ENCODE measurements around the gene OR51B5.
"Not testable (repeated sequence)": the region's sequence is repeated elsewhere in the genome, so short reads cannot be mapped to it uniquely, and the experiment has no call there.

OR51B5 gene

DNA sequence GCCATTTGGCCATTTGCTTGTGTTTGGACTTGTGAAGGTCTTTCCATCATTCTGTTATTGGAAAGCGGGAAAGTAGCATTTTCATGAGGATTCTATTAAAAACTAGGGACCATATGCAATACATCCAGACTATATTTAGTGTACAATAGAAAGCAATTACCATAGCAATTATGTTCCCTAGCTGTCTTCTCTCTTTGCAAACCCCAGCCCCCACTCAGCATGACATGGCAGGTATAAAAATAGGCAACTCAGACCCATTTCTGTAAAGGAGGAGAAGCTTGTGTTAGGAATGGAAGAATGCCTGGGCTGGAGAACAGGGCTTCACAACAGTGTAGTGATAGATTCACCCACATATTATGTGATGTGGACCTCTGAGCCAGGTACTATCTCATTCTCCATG lies 20.4 kb upstream of the OR51B5 start:
- ChIA-PET CTCF (no interaction called here), POLR2A (no interaction called here)
- DNase-seq (ENCODE audit: extremely low spot score), result no peak
- TF ChIP-seq ELF4 (IDR thresholded peaks at IDR 0.05), result no peak
- TF ChIP-seq BHLHE40 (IDR thresholded peaks at IDR 0.05; ENCODE audit: borderline replicate concordance), result no peak
- no peak for TF ChIP-seq FOXA1 (IDR thresholded peaks at IDR 0.05)
- TF ChIP-seq, protein P1, sequence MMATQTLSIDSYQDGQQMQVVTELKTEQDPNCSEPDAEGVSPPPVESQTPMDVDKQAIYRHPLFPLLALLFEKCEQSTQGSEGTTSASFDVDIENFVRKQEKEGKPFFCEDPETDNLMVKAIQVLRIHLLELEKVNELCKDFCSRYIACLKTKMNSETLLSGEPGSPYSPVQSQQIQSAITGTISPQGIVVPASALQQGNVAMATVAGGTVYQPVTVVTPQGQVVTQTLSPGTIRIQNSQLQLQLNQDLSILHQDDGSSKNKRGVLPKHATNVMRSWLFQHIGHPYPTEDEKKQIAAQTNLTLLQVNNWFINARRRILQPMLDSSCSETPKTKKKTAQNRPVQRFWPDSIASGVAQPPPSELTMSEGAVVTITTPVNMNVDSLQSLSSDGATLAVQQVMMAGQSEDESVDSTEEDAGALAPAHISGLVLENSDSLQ (IDR thresholded peaks at IDR 0.05), result no peak
- no peak for TF ChIP-seq L3MBTL2 (conservative IDR thresholded peaks at IDR 0.05)
- TF ChIP-seq FOXM1 (IDR thresholded peaks at IDR 0.05; ENCODE audit: borderline replicate concordance), result no peak
- no peak for TF ChIP-seq CTBP1 (IDR thresholded peaks at IDR 0.05; ENCODE audit: borderline replicate concordance)
- no peak for TF ChIP-seq LEF1 (IDR thresholded peaks at IDR 0.05; ENCODE audit: borderline replicate concordance)

- DNase-seq (ENCODE audit: extremely low spot score), result no peak
- ChIA-PET CTCF (no interaction called here), POLR2A (no interaction called here)
- TF ChIP-seq FOXM1 (IDR thresholded peaks at IDR 0.05; ENCODE audit: borderline replicate concordance), result no peak
- TF ChIP-seq ARNT (IDR thresholded peaks at IDR 0.05), result no peak
- no peak for TF ChIP-seq SP1 (IDR thresholded peaks at IDR 0.05)
- no peak for TF ChIP-seq FOXK2 (IDR thresholded peaks at IDR 0.05)
- TF ChIP-seq NFRKB (IDR thresholded peaks at IDR 0.05), result no peak
- TF ChIP-seq ELF4 (IDR thresholded peaks at IDR 0.05), result no peak
- TF ChIP-seq, protein P1 (IDR thresholded peaks at IDR 0.05), result no peak
- no peak for TF ChIP-seq ZNF384 (IDR thresholded peaks at IDR 0.05)
- no peak for TF ChIP-seq SUZ12 (IDR thresholded peaks at IDR 0.05)
- TF ChIP-seq HDGF (IDR thresholded peaks at IDR 0.05; ENCODE audit: borderline replicate concordance), result no peak
- TF ChIP-seq BHLHE40 (IDR thresholded peaks at IDR 0.05; ENCODE audit: borderline replicate concordance), result no peak
Measured at GRCh38 chr11:5362017-5362625, 18.8 kb upstream of the OR51B5 start.

DNA sequence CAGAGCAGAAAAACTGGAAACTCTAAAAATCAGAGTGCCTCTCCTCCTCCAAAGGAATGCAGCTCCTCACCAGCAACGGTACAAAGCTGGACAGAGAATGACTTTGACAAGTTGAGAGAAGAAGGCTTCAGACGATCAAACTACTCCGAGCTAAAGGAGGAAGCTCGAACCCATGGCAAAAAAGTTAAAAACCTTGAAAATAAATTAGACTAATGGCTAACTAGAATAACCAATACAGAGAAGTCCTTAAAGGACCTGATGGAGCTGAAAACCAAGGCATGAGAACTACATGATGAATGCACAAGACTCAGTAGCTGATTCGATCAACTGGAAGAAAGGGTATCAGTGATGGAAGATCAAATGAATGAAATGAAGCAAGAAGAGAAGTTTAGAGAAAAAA lies 12.7 kb upstream of the OR51B5 start:
- CTCF ChIA-PET; POLR2A ChIA-PET; DNase-seq (ENCODE audit: extremely low spot score): not testable (repeated sequence)

DNA sequence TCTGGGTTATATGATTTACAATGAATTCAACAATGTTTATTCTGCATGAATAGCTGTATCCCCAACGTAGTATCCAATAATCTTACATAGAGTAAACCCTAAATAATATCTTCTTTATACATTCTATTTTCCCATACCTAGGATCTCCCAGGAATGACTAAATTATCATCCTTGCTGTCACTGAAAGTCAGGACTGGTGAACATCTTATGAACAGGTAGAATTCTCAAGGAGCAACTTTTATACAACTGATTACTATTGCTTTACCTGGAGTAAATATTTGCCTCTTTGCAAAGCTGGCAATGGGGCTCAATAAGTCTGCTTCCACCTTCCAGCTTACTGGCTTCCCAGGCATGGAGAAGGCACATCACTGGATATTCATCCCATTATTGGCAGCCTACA lies 7.9 kb upstream of the OR51B5 start, which contains the start of gene OR51B6:
OR51B6 (plus strand) TSS at position 301 of the 400 bp plus-strand sequence; CDS start at position 301, 0 bp downstream.
- ChIA-PET POLR2A (no interaction called here), CTCF (no interaction called here)
- no peak for DNase-seq (ENCODE audit: extremely low spot score)
- no peak for TF ChIP-seq FOXM1 (IDR thresholded peaks at IDR 0.05; ENCODE audit: borderline replicate concordance)
- TF ChIP-seq SP1 (IDR thresholded peaks at IDR 0.05), result no peak
- TF ChIP-seq FOXK2 (IDR thresholded peaks at IDR 0.05), result no peak

DNA sequence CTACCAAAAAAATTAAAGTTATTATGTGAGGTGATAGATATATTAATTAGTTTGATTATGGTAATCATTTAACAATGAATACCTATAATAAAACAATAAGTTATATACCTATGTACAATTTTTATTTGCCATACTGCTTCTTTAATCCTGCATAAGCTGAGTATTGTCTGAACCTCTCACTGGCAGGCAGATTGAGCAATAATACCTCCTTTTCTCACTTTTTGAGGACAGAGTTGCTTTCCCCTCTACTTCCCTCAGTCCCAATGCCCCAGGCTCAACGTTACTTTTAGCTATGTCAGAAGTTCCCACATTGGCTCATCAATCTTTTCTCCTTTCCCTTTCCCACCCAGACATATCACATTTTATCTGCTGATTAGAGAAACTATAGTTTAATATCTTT lies 6.2 kb upstream of the OR51B5 start:
- ChIA-PET POLR2A (no interaction called here), CTCF (no interaction called here)
- TF ChIP-seq L3MBTL2 (conservative IDR thresholded peaks at IDR 0.05) (no peak), NFRKB (IDR thresholded peaks at IDR 0.05) (no peak), SP1 (IDR thresholded peaks at IDR 0.05) (no peak), BHLHE40 (IDR thresholded peaks at IDR 0.05; ENCODE audit: borderline replicate concordance) (no peak), SUZ12 (IDR thresholded peaks at IDR 0.05) (no peak), HDGF (IDR thresholded peaks at IDR 0.05; ENCODE audit: borderline replicate concordance) (no peak), ELF4 (IDR thresholded peaks at IDR 0.05) (no peak)
- no peak for DNase-seq (ENCODE audit: extremely low spot score)

DNA sequence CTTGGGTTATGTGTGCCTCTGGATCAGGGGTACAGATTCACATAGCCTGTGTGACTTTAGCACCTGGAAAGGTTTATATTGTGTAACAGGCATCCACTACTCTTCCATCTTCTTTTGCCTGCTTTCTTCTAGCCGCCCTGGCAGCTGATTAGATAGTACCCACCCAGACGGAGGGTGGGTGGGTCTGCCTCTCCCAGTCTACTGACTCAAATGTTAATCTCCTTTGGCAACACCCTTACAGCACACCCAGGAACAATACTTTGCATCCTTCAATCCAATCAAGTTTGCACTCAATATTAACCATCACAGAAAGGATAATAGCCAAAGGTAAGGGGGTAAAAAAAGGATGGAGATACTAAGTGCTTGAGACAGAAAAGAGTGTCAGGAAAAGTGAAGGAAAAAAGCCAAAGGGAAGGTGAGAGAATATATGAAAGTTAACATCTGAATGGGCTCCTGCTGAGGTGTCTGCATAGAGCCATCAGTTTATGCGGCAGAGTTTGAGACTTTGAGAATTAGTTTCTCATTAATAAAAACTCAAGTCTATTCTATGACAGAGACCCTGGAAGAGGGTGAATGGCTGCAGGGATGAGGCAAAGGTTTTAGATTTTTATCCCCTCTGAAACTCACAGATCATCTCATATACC lies 5.3 kb upstream of the OR51B5 start:
- no peak for DNase-seq (ENCODE audit: extremely low spot score)
- no peak for TF ChIP-seq SUZ12 (IDR thresholded peaks at IDR 0.05)
- TF ChIP-seq ARNT (IDR thresholded peaks at IDR 0.05), result no peak
- no peak for TF ChIP-seq FOXK2 (IDR thresholded peaks at IDR 0.05)
- no peak for TF ChIP-seq LEF1 (IDR thresholded peaks at IDR 0.05; ENCODE audit: borderline replicate concordance)
- no peak for TF ChIP-seq SP1 (IDR thresholded peaks at IDR 0.05)
- no peak for TF ChIP-seq TARDBP (IDR thresholded peaks at IDR 0.05)
- TF ChIP-seq HDGF (IDR thresholded peaks at IDR 0.05; ENCODE audit: borderline replicate concordance), result no peak
- no peak for TF ChIP-seq L3MBTL2 (conservative IDR thresholded peaks at IDR 0.05)
- TF ChIP-seq ELF4 (IDR thresholded peaks at IDR 0.05), result no peak
- TF ChIP-seq, protein P1 (IDR thresholded peaks at IDR 0.05), result no peak
- no peak for TF ChIP-seq FOXM1 (IDR thresholded peaks at IDR 0.05; ENCODE audit: borderline replicate concordance)
- no peak for TF ChIP-seq BHLHE40 (IDR thresholded peaks at IDR 0.05; ENCODE audit: borderline replicate concordance)
- ChIA-PET POLR2A (no interaction called here), CTCF (no interaction called here)

DNA sequence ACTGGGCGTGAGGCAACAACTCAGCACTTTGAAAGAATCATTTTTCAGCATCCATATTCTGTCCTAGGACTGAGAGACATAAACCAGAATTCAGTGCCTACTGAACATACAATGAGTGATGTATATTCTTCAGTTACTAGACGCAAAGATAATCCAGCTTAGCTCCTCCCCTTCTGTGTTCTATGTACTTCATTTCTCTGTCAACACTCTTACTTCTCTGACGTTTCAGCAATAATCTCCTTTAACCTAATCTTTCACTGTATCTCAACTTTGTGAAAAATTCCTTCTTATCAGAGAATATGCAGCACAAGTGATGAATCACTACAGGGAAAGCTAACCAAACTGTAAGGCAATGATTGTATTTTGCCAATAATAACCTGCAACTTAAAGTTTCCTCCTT lies 2.5 kb upstream of the OR51B5 start:
- ChIA-PET POLR2A (no interaction called here), CTCF (no interaction called here)
- TF ChIP-seq ZNF384 (IDR thresholded peaks at IDR 0.05) (no peak), HDGF (IDR thresholded peaks at IDR 0.05; ENCODE audit: borderline replicate concordance) (no peak), LEF1 (IDR thresholded peaks at IDR 0.05; ENCODE audit: borderline replicate concordance) (no peak), NFRKB (IDR thresholded peaks at IDR 0.05) (no peak), FOXK2 (IDR thresholded peaks at IDR 0.05) (no peak), SUZ12 (IDR thresholded peaks at IDR 0.05) (no peak), FOXA1 (IDR thresholded peaks at IDR 0.05) (no peak)
- TF ChIP-seq, protein P1 (IDR thresholded peaks at IDR 0.05), result no peak
- DNase-seq (ENCODE audit: extremely low spot score), result no peak

Data from HEK293T (cell line).